OCI-LY1 (cell line): ENCODE data around the gene PRSS22.

Experiments
- CTCF ChIP-seq: fragments of 200-600 bp; sonication (generic), shearing (Covaris generic); IDR thresholded peaks from 2 replicates; pipeline ENCODE4 v1.5.1; 2017; ENCODE audit warnings: mild to moderate bottlenecking, antibody characterized with exemption, low read length, moderate library complexity, mixed read lengths
- EZH2 ChIP-seq: fragments of 200-600 bp; sonication (generic), shearing (Covaris generic); IDR thresholded peaks from 2 replicates; pipeline ENCODE4 v1.8.0; 2017; ENCODE audit warnings: borderline replicate concordance, mixed run types, mild to moderate bottlenecking, antibody characterized with exemption, low read length, moderate library complexity, mixed read lengths

- TF ChIP-seq CTCF (no peak), EZH2 (no peak)
These were observed 51.7 kb downstream of the PRSS22 start for GRCh38 chr16:2806286-2806685.
